Activated gamma-delta T cell treated with Interleukin-2 at 50 U/mL for 16 hours (primary cell): ENCODE results near the gene MATR3.

Experiments
- DNase-seq: peaks from one replicate; pipeline ENCODE4 v3.0.0-alpha.2; 2020

MATR3 gene

GRCh38 chr5:139360384-139360783, 66.8 kb downstream of the MATR3 start:
- no peak for DNase-seq

GRCh38 chr5:139361835-139362429, 68.4 kb downstream of the MATR3 start:
- DNase-seq, result no peak

- DNase-seq, result no peak
These were observed 70.4 kb downstream of the MATR3 start for GRCh38 chr5:139363937-139364336.

- DNase-seq, result no peak
These were observed 70.9 kb downstream of the MATR3 start for GRCh38 chr5:139364466-139364865.

GRCh38 chr5:139368613-139369012, 75.1 kb downstream of the MATR3 start:
- DNase-seq, result no peak

GRCh38 chr5:139369181-139369580, 75.6 kb downstream of the MATR3 start:
- DNase-seq, result no peak

GRCh38 chr5:139371482-139372435, 78.2 kb downstream of the MATR3 start:
- no peak for DNase-seq

- no peak for DNase-seq
These were observed 81.4 kb downstream of the MATR3 start for GRCh38 chr5:139374909-139375308.

- DNase-seq, result no peak
These were observed 82.8 kb downstream of the MATR3 start for GRCh38 chr5:139376364-139376763.

GRCh38 chr5:139377226-139377625, 83.7 kb downstream of the MATR3 start:
- no peak for DNase-seq

- no peak for DNase-seq
These were observed 84.7 kb downstream of the MATR3 start for GRCh38 chr5:139378101-139378825.

GRCh38 chr5:139378941-139379361, 85.4 kb downstream of the MATR3 start:
- DNase-seq, result no peak

GRCh38 chr5:139379626-139380449, 86.3 kb downstream of the MATR3 start:
- DNase-seq, result no peak
